DOHH2 (cell line): ENCODE measurements around the gene CMSS1.

Experiments
- CTCF ChIP-seq: fragments of 200-600 bp; sonication (generic); IDR thresholded peaks from one replicate; pipeline ENCODE4 v1.5.1; 2014; ENCODE audit warnings: antibody characterized with exemption, mild to moderate bottlenecking, low read depth, low read length; ENCODE audit not compliant: poor library complexity, severe bottlenecking
- EZH2phosphoT487 ChIP-seq: fragments of 200-600 bp; sonication (generic); IDR thresholded peaks from 2 replicates; pipeline ENCODE4 v1.6.1; 2017; ENCODE audit warnings: borderline replicate concordance, mild to moderate bottlenecking, antibody characterized with exemption, low read length, moderate library complexity, mixed read lengths

- peak; percentile 86 for TF ChIP-seq CTCF
- no peak for TF ChIP-seq EZH2phosphoT487
Observed at GRCh38 chr3:99808163-99808794, 9.4 kb upstream of the CMSS1 start.
